Measurements from ENCODE around the gene CAMTA1.

CAMTA1 gene

DNA sequence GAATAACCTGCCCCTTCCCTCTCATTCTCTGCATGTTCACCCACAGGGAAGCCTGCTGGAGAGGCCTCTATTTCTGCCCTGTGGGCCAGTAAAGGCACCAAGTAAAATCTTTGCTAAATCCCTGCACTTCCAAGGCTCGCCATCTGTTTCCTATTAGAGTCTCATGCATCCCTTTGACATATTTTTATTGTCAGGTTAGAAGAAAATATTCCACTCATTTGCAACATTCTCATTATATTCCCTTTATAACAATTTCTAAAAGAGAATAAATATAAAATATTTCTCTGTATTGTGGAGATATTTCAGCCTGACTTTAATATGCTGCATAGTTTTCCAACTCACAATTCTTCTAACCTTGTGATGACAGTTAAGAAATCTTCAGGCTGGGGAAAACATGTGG, 645.4 kb downstream of the CAMTA1 start:
- no peak for DNase-seq

DNA sequence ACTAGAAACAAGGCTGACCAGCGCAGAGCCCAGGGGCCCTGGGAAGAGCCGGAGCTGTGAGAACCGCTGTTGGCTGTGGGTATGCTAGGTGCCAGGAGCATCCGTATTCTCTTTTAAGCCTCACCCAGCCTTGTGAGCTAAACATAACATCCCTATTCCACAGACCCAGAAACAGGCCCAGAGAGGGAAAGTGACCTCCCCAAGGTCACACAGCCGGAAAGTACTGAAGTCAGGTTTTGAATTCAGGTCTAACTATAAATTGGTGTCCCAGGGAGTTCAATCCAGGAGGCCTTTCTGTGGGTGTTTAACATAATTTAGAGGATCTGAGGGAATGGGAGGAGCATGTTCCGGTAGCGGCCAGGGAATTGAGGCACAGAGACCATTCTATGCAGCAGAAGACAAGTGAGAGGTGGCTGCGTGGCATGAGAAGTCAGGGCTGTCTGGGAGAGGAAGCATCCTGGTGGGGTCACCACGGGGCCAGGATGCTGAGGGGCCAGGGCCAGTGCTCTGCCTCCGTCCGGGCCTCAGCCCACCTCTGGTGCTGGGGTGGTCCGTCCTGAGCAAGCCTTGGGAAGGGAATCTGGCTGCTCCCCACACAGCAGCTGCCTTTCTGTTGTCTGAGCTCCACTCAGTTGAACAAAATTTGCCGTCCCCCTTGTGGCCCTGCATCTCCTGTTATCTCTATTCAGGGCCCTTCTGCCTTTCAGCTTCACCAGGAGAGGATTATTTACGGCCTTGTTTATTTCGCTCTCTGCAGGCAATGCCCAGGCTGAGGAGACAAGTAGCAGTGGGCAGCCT, 647.0 kb downstream of the CAMTA1 start:
- DNase-seq: no peak

DNA sequence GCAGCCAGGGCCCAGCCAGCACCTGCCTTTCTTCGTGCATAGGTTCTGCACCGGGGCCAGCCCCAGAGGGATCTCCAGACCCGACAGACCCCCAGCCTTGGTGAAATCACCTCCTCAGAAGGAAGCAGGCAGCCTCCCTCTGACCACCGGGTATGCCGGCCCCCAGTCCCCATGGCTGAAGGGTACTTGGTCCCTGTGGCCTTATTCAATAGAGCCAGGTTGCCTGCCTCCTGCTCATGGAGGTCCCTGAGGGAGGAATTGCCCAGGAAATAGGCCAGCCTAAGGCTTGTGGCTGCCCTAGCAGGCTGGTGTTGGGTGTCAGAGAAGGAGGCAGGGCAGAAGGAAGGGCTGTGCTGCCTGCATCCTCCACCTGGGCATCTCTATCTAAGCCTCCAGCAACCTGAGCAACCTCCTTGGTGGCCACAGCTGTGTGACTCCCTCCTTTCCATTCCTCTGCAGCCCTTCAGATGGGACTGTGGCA, 647.7 kb downstream of the CAMTA1 start:
- no peak for DNase-seq

DNA sequence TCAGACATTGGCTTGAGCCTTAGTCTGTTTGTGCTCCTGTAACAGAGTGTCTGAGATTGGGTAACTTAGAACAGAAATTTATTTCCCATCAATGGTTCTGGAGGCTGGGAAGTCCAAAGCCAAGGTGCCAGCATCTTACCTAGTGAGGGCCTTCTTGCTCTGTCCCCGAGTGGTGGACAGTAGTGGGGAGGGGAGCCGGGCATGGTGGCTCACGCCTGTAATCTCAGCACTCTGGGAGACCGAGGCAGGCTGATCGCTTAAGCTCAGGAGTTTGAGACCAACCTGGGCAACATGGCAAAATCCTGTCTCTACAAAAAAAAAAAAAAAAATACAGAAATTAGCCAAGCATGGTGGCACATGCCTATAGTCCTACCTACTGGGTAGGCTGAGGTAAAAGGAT, 649.3 kb downstream of the CAMTA1 start:
- no peak for DNase-seq

DNA sequence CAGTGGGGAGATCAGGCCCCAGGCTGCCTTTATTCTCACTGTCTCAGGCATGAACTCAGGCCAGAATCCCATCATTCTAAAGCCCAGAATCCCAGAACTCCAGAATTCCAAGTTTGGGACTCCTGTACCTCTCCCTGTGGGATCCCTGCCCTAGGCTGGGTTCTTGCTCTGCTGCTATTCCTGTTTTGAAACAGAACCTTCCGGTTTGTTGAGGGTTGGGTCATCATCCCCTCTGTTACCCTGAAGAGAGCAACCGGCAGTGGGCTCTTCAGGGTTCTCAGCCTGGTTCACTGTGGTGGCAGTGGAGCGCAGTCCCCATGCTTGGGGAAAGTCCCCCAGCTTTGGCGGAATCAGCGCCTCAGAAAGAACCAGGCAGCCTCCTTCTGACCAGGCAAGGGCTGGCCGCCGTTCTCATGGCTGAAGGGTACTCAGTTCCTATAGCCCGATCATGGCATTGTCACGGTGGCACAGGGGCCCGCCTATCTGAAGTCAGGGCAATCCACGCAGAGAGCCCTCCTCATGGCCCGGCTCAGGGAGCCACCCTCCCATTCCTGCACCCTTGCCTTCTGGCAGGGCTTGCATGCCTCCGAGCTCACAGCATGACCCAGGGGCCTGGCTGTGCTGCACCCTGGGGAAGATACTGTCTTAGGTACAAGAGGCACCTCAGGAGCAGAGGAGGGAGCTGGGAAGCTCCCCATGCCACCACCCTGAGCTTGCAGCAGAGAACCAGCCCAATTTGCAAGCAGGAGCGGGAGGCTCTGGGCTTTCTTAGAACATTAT, 650.2 kb downstream of the CAMTA1 start:
- no peak for DNase-seq

DNA sequence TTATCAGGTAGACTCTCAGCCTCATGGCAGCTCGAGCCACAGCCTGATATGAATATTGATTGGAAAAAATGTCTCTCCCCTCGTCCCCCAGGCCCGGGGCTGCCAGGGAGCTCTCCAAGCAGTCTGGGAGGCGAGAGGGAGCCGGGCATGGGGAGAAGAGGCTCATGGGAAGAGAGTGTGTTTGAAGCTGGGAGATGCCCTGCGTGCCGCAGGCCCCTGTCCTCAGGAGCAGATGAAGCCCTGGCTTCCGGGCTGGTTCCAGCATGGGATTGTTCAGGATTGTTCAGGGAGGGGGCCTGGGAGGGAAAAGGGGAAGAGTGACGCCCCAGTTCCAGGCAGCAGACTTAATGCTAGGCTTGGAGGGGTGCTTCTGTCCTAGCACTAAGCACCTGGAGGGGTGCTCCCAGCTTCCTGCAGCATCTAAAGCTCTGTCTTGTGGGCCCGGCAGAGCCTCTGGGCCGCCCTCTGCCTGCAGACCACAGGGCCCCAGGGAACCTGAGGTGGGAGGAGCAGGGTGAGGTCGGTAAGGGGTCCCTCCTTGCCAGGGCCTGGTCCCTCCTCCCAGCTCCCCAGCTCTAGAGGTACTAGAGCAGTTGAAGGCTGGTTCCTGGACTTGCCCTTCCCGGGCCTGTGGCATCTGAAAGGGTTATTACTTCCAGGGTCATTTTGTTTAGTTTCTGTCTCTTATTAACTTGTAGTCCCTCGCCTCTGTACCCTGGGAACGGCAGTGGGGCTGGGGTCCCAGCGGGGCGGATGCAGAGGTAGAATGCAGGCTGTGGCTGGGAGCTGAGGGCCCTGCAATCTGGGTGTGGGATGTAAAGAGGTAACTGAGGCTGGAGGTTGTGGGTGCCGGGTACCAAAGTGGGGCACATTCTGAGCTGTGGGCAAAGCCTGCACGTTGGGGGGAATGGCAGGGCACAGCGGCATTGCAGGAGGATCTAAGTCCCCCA, 651.1 kb downstream of the CAMTA1 start:
- no peak for DNase-seq

DNA sequence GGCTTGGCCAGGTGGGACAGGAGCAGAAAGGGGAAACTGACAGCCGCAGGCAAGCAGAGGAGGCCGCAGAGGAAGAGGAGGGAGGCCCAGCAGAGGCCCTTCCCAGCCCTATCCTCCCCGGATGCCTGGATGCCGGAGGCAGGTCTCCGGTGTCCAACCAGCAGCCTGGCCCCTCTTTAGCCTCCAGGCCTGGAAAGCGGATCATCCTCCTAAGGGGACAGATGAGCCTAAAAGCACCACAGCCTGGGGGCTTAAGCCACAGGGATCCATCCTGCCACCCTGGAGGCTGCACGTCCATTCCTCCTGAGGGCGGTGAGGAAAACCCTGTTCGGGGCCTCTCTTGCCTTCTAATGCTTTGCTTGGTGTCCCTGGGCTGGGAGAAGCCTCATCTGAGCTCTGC, 651.8 kb downstream of the CAMTA1 start:
- DNase-seq: no peak

DNA sequence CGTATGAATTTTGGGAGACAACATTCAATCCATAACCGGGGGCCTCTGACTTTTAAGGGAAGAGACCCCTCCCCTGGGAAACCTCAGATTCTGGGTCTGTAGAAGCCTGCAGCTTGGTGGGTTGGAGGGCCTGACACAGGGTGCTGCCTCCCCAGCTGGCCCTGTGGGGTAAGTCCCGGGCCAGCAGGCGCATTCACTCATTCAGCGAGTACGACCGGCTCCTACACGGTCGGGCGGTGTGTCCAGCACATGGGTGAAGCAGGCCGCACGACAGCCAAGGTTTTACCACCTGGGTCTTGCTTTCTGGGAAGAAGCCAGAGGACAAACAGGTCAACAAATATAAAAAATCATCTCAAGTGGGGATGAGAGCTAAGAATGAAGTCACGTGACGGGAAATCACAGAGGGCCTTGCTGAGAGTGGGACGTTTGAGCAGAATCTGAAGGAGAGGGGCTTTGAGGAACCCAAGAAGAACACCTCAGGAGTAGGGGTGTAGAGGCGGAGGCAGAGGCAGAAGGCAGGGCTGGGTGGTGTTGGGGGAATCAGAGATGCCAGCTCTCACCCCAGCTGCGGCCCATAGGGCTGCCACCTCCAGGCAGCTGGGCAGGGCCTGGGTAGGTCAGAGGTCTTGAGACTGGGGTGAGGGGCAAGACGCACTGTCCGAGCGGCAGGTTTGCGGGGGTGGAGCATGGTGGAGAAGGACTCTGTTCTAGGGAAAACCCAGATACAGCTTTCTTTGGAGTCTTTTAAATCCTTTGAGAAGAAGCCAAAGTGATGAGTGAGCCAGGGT, 652.5 kb downstream of the CAMTA1 start:
- no peak for DNase-seq

DNA sequence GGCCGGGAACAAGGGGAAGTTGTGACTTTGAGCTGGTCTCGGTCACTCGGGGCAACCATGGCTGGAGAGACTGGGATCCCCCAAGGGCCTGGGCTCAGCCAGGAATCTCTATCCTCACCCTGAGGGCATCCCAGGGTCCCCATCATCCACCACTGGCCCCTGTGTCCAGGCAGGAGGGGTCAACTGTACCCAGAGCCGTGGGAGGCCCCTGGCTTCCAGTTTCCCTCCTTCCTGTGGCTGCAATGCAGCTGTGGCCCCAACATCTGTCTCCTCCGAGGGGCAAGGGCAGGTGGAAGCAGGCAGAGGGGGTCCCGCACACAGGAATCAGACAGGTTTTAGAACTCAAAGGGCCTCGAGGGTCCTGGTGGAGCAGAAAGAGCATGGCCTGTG, 653.1 kb downstream of the CAMTA1 start:
- DNase-seq: no peak

DNA sequence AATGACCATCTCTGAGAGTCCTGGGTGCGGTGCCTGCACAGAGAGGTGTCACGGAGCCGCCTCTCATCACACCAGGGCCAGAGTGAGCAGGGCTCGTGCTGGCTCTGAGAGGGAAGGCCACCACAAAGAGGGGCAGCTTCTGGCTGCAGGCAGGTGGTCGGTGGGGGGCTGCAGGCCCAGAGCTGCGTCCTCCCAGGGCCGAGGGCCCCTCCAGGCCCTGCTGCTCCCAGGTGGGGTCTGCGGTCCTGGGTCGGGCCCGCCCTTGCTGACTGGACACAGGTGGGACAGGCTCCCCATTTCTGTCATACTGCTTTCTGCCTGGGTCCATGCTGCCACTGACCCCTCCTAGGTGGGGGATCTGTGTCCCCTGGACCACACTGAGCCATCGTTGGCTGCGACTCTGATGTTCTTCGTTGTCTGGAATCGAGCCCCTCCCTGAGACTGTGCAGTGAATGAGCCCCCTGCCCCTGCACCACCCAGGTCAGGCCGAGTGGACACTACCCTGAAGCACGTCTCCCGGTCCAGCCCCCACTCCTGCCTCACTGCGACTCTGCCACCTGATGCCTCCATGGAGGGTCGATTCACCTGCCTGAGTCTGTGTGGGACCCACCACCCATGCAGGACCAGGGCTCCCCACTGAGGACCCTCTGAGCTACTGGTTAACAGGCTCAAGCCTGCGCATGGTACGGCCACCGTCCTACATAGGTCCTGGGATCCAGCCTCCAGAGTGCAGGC, 653.8 kb downstream of the CAMTA1 start:
- DNase-seq: no peak

DNA sequence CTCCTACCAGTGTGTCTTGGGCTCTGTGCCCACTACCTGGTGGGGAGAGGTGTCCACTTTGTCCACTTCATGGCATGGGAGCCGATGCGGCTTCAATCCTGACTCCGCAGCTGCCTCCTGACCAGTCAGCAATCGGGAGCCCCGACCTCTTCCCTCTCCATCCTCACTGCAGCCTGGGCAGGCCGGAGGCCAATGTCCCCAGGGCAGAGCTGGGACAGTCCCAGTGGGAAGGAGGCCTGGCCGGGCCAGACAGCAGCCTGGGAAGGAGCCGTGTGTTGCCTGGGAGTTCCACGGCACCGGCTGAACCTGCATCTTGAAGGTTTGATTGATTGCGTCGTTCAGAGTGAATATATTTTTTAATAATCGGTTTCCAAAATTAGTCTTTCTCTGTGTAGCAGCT, 654.9 kb downstream of the CAMTA1 start:
- DNase-seq: no peak

DNA sequence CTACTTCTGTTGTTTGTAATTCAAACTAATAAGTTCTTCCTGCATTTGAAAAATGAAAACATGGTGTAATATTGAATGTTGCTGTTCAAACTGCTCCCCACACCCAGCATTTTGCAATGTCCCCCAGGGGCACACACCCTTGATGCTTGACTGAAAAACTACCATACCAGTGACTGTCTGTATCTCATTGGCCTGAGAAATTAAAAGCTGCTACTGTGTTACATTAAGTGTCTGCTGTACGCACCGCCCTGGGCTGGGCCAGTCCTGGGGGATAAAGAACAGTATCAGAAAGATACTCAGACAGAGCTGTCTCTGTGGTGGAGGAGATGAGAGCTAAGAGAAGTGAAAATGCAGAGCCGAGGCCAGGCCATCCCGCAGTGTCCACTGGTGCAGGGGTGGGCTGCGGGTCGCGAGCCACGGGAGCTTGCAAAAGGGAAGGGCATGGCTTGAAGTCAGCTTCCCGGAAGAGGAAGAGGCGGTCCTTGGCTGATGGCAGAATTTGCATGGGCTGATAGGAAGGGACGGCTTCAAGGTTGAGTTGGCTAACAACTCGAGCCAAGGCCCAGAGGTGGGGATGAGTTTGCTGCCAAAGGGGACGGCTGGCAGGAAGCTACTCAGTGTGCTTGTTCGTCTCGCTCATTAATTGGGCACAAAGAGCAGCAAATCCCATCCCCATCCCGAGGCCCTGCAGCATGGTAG, 656.0 kb downstream of the CAMTA1 start:
- no peak for DNase-seq

DNA sequence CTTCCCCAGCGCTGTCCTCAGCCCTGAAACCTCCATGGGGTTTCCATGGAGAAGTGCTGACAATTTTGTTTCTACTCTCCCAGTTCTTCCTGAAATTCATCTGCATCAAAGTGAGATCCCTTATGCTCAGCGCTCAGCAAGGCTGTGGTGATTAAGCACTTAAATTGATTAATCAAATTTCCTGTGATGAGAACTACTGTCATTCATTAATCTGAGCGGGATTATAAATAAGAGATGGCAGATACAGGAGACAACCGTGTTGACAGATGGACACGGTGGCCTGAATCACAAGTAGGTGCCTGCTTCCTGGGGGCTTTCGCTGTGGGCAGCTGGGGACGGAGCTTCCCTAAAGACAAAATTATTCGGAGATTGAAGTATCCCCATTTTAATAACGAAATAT, 656.8 kb downstream of the CAMTA1 start:
- no peak for DNase-seq

DNA sequence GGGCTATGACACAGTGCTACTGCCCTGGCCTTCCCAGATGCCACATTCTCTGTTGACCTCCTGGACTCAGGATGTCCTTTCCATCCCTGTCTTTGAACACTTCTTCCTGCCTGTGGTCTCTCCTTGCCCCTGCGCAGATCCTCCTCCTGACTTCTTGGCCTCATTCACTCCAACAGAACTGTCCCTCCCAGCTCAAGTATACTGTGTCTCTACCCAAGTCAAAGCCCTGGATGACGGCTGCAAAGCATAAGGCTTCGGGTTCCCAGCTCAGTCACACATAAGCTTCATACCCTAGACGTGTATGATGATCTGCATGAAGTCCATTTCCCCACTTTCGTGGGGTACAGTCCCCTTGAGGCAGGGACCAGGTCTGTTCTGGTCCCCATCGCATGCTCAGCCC, 657.7 kb downstream of the CAMTA1 start:
- DNase-seq: no peak

DNA sequence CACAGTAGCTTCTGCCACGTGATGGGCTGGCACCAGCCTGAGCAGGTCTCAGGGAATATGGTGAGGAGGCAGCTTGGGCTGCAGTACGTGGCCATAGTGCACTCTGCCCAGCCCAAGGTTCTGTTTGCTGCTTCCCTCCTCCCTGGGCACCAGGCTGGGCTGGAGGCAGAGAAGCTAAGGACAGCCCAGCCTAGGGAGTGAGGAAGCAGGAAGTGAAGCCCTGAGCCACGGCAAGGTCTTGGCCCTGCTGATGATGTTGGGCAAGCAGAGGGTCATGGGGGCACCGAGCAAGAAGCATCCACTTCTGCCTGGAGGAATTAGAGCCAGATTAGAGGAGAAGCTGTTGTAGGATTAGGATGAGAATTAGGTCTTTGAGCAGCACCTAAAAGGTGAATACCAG, 659.1 kb downstream of the CAMTA1 start:
- DNase-seq: no peak

DNA sequence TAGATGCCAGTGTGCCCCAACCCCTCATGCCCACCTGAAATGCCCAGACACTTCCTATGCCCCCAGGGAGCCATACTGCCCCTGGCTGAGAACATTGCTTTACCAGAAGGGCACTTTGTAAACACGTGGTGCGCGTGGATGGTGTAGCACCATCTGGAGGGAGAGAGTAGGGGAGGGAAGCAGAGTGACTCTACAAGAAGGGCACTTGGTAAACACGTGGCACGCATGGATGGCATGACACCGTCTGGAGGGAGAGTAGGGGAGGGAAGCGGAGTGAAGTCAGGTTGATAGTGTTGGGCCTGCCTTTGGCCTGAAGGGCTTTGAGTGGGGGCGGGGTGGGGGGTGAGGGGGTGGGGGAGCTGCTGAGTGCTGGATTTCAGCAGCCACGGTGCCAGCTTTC, 661.8 kb downstream of the CAMTA1 start:
- no peak for DNase-seq

DNA sequence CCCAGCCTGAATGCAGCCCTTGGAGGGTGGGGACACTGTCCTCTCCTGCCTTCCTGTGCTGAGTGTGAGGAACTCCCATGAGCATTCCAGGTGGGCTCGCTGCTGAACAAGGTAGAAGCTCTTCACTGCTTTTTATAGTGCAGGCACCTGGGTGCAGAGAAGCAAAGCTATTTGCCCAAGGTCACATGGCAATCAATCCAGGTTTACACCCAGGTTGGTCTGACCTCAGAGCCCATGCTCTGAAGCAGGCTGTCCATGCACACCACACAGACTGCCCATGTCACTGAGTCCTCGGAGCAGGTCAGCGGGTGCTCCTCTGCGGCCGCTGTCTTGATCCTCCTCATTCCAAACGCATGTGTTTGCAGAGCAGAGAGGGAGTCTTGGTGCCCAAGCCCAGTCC, 662.5 kb downstream of the CAMTA1 start:
- DNase-seq: no peak

DNA sequence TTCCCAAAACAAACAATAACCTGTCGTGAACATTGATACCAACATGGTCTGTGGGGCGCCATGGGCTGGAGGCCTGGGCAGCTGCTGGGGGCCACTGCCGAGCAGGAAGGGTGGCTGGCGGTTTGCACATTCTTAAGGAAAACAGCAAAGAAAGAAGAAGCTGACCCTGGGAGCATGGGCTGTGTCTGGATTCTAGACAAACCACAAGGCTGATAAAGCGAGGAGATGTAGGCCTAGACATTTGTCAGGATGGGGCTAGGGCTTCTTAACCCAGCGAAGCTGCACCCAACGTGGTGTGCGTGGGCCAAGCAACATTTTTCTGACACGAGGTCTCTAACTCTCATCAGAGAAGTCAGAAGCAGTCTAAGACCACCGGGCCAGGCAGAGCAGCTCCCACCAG, 663.7 kb downstream of the CAMTA1 start:
- no peak for DNase-seq

DNA sequence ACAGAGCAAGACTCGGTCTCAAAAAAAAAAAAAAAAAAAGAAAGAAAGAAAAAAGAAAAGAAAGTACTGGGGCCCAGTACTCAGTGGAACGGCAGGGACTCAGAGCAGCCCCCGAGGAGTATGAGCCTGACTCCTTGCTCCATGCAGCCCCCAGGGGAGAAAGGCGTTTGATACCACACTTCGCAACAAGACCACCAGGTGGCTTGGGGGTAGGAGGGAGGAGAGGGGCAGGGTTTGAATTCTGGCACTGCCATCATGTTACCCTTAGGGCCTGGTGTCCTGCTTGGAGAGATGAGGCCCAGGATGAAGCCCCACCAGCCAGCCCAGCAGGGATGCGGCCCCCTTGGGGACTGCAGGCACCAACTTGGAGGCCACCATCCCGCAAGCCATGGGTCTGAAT, 664.5 kb downstream of the CAMTA1 start:
- no peak for DNase-seq

DNA sequence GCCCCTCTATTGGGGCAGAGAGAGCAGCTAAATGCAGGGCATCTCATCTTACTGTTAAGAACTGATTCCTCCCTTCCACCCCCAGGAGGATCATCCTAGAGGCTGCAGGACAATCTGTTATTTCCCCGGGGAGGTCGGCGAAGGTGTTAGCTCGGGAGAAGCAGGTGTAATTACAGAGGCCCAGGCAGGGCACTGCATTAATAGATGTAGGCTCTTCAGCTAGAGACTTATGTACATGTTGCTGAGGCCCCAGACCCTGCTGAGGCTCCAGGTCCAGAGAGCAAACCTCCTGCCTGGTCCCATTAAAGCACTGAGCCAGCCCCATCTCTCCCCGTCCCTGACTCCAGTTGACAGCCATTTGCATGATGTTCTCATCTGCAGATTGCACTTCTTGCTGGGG, 665.6 kb downstream of the CAMTA1 start:
- no peak for DNase-seq

DNA sequence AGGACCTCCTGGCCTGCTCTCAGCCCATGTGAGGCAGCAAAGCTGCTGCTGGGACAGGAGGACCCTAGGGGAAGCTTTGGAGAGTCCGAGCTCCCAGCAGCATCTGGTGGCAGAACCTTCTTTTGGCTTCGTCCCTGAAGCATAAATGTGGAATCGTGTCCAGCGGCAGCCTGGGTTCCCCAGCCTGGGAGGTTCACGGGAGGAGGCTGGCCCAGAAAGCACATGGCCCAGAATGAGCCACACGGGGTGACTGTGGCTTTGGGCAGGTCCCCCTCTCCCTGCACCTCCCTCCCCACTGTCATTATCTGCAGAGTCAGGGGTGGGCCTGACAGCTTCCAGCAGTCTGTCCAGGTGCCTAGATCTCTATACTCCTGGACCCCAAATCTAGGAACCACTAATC, 667.8 kb downstream of the CAMTA1 start:
- DNase-seq: no peak

Measured in NCI-H1048 (cell line).